ENCODE data around the gene ARHGDIA.
"Not testable (repeated sequence)": the region's sequence is repeated elsewhere in the genome, so short reads cannot be mapped to it uniquely, and the experiment has no call there.

The ARHGDIA gene

DNA sequence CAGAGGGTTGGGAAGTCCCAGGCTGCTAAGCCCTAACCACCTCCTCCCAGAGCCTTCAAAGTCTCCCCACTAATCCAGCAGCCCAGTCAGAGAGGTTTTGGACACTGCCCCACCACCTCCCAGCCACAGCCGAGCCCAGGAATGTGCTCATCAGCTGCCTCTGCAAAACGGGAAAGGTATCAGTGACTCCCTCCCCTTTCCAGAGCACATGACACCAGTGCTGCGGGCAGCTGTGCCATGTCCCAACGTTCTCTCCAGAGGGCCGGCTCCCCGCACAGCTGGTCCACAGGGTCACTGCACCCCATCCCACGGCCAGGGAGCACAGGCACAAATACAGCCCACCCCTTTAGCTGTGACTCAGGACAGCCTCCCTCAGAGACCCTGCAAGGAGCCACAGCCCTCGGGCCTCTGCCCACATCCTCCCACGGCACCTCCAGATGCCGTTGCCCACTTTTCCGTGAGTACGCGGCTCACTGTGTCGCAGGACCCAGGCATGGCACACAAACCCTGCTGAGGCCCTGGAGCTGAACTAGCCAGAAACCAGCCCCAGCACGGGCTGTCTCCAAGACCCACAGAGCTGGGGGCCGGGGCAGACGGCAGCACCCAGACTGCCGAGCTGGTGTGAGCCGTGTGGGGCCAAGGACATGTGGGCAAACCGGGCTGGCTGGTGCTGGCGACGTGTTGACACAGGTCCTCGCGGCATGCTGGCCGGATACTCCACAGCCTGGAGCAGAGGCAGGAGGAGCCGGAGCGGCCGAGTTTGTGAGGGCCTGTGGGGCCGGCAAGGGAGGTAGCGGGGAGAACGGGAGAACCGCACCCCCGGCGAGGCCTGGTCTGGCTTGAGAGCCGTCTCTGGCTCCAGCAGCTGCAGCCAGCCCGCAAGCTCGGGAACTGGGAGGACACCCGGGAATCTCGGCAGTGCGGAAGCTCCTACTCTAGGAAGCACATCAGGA is 30.0 kb downstream of the ARHGDIA start:
- no peak for DNase-seq

DNA sequence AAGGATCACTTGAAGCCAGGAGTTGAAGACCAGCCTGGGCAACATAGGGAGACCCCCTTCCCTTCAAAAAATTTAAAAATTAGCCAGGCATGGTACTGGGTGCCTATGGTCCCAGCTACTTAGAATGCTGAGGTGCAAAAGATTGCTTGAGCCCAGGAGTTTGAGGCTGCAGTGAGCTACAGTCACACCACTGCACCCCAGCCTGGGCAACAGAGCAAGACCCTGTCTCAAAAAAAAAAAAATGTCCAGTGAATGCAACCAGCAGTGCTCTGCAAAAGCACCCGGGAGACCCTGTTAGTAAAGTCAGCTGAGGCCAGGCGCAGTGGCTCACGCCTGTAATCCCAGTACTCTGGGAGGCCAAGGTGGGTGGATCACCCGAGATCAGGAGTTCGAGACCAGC is 31.1 kb downstream of the ARHGDIA start:
- not testable (repeated sequence) for DNase-seq

DNA sequence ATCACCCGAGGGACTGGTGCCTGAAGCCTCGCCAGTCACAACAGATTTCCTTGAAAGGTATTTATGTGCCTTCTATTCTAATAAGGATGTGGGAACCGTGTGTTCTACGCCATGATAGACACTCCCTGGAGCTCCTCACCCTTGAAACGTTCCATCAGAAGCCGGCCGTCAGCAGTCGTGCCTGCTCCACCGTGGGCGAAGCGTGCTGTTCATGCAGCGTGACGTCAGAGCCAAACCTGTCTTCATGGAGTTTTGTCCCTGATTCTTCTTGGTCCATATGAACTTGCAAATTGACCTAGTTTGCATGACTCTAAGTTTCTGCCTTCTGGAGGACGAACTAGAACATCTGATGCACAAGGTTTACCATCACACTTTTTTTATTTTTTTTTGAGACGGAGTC is 31.8 kb downstream of the ARHGDIA start:
- DNase-seq = no peak

DNA sequence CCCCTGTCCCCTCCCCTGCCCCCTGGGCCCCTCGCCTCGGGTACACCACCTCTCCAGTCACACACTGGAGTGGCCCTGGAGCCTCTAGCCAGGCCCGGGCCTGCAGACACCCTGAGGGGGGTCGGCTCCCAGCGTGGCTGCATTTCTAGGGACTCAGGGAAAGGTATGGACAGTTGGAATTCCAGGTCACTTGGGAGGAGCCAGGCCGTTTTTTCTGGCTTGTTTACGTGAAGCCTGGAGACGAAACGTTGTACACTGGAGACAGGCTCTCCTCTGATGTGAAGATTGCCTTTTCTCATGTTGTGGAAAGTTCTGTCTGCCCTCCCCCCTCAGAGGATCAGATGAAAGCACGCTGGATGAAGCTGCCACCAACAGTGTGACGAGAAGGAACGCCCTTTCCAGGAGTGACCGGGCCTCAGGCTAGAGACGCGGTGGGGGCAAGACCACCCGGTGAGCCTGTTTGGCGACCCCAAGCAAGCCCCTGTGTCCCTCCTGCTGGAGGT is 32.3 kb downstream of the ARHGDIA start:
- DNase-seq = no peak

- DNase-seq = no peak
Observed at GRCh38 chr17:81837641-81838040, 33.5 kb downstream of the ARHGDIA start.

- no peak for DNase-seq
Observed at GRCh38 chr17:81834831-81835267, 36.3 kb downstream of the ARHGDIA start, which contains the start of gene PPP1R27. Gene PPP1R27, minus strand, starts transcription at chr17:81835050. Its CDS starts 97 bp downstream, at chr17:81834953.

DNA sequence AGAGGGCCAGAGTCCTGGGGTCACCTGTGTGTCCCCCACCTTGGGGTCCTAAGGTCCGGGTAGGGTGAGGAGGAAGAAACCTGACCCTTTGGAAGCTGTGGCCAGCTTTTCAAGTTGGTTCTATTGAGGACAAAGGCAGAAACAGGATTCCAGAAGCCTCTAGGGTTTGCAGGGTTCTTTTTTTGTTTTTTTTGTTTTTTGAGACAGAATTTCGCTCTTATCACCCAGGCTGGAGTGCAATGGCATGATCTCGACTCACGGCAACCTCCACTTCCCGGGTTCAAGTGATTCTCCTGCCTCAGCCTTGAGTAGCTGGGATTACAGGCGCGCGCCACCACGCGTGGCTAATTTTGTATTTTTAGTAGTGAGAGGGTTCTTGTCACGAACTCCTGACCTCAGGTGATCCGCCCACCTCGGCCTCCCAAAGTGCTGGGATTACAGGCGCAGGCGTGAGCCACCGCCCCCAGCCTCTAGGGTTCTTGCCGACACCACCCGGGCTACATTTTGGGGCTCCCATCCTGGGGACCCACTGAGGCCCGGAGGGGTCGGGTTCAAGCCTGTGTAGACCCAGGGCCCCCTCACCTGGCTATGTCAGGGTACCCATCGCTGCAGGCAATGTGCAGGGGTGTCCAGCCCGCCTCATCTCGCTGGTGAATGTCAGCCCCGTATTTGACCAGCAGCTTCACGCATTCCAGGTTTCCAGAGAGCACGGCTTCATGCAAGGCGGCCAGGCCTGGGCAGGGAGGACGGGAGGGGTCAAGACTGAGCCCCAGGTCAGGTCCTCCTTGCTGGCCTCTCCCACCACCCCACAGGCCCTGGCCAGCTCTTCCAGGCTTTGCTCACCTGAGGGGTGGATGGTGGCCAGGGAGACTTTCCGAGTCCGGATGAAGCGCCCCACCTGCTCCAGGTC is 37.0 kb downstream of the ARHGDIA start:
- DNase-seq = no peak

GRCh38 chr17:81833160-81833920 is 37.8 kb downstream of the ARHGDIA start, which contains the start of gene MCRIP1:
Gene MCRIP1, minus strand, starts transcription at chr17:81833291. Its CDS starts 8,785 bp downstream, at chr17:81824506.
- peak; percentile 89 for DNase-seq

- DNase-seq = peak; percentile 17
Observed at GRCh38 chr17:81832608-81833159, 38.5 kb downstream of the ARHGDIA start.

DNA sequence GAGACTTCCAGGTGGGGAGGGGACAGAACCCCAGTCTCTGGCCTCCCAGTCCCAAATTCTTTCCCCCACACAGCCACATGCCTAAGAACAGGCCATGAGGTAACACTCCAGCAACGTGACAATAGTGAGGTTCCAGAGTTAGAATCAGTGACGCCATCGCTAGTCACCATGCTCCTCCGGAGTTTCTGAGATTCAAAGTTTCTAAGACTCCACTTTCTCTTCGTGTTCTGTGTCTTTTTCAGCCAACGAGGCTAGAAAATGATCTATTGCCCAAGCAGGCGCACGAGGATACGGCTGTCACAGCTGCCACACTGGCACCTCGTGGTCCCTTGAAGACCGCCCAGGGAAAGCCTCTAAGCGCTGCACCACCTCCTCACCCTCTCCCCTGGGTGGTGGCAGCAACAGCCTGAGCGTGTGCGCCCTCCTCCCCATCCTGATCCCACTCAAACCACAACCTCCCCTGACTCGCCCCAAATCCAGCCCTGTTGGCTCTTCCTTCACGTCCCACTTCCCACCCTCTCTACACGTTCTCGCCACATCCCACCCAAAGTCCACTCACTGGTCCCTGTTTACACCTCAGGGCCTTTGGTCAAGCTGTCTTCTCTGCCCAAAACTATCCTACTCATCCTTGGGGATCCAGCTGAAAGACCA is 39.1 kb downstream of the ARHGDIA start:
- DNase-seq = peak; percentile 33

GRCh38 chr17:81831563-81831956 is 39.6 kb downstream of the ARHGDIA start:
- DNase-seq = no peak

DNA sequence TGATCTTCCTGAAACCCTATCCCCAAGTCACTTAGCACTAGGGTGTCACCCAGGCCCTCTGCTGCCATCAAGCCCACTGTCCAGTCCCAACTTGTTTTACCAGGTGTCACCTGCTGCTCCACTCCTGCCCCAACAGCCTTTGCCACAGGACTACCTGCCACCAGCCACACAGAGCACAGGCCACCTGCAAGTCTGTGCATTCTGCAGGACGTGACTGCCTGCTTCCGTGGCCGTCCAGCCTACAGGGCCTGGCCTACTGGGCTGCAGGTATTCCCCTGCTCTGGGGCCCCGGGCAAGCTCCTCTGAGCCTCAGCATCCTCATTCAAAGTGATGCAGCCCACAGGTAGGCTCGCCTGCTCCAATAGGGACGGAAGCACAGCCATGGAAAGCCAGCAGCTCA is 41.3 kb downstream of the ARHGDIA start:
- DNase-seq = no peak

DNA sequence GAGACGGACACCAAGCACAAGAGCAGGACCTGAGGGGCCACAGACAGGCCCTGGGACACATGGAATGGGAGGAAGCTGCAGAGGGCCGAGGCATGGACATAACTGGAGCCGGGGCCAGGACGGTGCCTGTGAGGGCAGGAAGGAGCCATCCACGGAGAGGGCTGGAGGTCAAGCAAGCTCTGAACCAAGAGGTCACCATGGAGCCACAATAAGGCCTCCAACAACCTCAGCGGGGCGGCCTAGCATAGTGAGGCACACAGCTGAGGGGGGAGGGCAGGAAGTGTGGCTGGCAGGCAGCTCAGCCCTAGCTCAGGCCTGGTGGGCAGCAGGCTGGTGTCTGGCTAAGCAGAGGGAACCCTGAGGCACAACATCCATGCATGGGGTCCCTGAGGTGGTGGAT is 42.5 kb downstream of the ARHGDIA start:
- no peak for DNase-seq

GRCh38 chr17:81825841-81826466 is 45.2 kb downstream of the ARHGDIA start:
- DNase-seq = no peak

DNA sequence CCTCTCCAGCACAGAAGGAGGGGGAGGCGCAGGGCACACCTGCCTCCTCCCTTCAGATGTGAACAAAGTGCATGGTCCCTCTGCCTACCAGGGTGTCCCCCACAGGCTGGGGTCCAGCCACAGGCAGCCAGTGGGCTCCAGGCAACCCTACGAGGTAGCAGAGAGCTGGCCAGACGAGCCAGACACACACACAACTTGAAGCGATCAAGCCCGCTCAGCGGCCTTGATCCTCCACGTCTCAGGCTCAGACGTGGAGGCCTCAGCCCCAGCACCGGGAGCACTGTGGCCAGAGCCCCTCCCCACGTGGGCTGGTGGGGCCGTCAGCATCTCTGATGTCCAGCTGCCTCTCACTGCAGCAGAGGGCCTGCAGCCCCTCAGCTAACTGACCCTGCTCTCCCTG is 46.5 kb downstream of the ARHGDIA start:
- DNase-seq = no peak

GRCh38 chr17:81823820-81824550 is 47.2 kb downstream of the ARHGDIA start:
- no peak for DNase-seq

DNA sequence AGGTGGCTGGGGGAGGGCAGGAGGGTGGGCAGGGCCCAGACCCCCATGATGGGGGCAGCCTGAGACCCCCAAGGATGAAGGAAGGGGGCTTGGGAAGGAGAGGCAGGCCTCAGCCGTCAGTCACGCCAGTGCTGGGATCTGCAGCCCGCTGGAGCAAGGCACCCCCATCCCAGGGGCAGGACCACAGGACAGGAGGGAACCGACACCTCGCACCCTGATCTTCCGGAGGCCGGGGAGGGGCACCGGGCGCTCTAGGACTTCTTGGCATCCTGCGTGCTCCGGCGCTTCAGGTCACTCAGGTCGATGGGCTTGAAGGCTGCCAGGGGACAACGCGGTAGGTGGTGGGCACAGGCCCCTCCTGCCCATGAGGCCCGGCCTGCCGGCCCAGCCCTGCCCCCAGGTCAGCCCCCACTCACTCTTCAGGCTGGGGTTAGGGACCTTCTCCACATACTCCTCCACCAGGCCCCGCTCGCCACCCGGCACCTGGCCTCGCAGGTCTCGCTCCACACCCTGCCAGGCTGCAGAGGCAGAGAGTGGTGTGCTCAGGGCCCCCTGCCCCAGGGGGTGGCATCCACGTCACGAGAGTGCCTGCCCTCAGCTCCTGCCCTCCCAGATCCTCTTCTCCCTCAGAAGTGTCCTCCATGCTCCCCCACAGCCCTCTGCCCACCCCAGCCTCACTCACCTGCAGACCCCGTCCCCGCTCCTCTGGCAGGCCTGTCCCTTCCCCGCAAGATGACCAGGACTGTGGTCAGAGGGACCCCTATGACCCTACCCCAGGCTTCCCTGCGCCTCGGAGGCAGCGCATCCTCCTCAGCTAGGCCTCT is 47.9 kb downstream of the ARHGDIA start:
- DNase-seq = no peak

GRCh38 chr17:81822312-81822637 is 48.9 kb downstream of the ARHGDIA start:
- no peak for DNase-seq

DNA sequence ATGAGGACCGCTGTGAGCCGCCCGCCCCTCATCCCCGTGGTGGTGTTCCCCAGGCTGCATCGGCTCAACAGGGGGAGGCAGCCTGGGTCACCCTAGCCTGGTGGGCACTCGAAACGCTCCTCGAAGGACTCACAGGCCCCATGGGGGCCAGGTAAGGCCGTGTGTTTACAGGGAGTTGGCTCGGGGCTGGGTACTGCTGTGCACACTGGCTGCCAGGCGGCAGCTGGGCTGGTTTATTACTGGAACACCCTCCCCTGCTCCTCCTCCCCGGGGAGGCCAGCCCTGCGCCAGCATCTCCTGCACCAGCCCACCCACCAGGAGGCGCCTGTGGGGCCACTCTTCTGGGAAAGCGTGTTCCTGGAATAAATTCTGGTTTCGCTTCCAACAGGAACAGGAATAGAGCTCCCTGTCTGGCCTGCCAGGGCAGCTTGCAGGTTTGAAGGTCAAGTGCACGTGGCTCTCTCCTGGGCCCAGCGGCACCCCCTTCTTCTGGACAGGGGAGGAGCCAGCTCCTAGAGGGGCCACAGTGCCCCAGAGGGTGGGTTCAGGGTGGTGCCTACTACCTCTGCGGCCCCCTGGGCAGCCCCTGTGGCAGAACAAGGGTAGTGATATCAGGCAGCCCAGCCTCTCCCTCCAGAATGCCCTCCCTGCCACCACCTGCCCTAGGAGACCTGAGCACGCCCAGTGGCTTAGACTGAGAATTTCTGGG is 49.4 kb downstream of the ARHGDIA start:
- no peak for DNase-seq
